Body of pancreas (tissue), 4 donors: Measurements from ENCODE around the gene PCDHB9.

ENCODE experiments used
- POLR2A ChIP-seq, 3 donors: fragments of 450-650 bp; IDR thresholded peaks; one replicate each; pipeline ENCODE4 v1.6.1; 2016; ENCODE audit warnings: antibody characterized with exemption in 3 of 3, mild to moderate bottlenecking in 2 of 3
- TF ChIP-seq, protein P1 (sequence below), 7 experiments: fragments of 450-650 bp in 4 of 7; fragments of 200-600 bp in 3 of 7; sonication (generic) in 3 of 7; IDR thresholded peaks; one replicate each; pipeline ENCODE4 v1.5.1; 2016 to 2019; ENCODE audit warnings: antibody characterized with exemption in 7 of 7

DNA sequence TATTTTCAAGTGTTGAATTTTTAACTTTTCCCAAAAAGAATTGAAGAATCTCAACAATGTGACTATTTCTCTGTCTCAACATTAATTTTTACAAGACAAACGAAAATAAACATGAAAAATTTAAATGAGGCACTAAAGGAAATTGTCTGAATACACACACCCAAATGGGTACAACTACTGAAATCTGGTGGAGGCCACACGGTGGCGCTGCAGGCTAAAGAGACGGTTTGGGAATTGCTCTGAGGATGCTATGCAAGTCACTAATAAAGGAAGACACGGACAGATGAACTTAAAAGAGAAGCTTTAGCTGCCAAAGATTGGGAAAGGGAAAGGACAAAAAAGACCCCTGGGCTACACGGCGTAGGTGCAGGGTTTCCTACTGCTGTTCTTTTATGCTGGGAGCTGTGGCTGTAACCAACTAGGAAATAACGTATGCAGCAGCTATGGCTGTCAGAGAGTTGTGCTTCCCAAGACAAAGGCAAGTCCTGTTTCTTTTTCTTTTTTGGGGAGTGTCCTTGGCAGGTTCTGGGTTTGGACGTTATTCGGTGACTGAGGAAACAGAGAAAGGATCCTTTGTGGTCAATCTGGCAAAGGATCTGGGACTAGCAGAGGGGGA, 5.3 kb downstream of the PCDHB9 start, which contains the start of gene PCDHB10:
- TF ChIP-seq, protein P1, sequence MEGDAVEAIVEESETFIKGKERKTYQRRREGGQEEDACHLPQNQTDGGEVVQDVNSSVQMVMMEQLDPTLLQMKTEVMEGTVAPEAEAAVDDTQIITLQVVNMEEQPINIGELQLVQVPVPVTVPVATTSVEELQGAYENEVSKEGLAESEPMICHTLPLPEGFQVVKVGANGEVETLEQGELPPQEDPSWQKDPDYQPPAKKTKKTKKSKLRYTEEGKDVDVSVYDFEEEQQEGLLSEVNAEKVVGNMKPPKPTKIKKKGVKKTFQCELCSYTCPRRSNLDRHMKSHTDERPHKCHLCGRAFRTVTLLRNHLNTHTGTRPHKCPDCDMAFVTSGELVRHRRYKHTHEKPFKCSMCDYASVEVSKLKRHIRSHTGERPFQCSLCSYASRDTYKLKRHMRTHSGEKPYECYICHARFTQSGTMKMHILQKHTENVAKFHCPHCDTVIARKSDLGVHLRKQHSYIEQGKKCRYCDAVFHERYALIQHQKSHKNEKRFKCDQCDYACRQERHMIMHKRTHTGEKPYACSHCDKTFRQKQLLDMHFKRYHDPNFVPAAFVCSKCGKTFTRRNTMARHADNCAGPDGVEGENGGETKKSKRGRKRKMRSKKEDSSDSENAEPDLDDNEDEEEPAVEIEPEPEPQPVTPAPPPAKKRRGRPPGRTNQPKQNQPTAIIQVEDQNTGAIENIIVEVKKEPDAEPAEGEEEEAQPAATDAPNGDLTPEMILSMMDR (IDR thresholded peaks at IDR 0.05) = peak in 5 of 7 experiments; percentile 9 to 25 (median 23)
- TF ChIP-seq POLR2A (IDR thresholded peaks at IDR 0.05) = no peak
